Activated CD8-positive, alpha-beta T cell treated with anti-CD3 and anti-CD28 coated beads, Interleukin-2, amount 10 ng/mL, durations not matched to agents 7 days and 5 days (primary cell): ENCODE data around the gene SSX2. TPM values are rescaled to one million over a fixed set of nuclear protein-coding genes. Genes with fewer than 3 reads are reported as not detected.
"Not testable (repeated sequence)": the region's sequence is repeated elsewhere in the genome, so short reads cannot be mapped to it uniquely, and the experiment has no call there.

Experiments
- ATAC-seq: fragments of 150-1000 bp; cut with Tn5 transposase; one replicate; pipeline ENCODE4 v1.10.0; 2021; ENCODE audit warnings: moderate library complexity
- CTCF ChIA-PET: fragments of 350-600 bp; sonication (Branson Sonifier 250); formaldehyde crosslinking; loops from one replicate; lab custom pipeline; 2021; ENCODE audit warnings: antibody characterized with exemption; lab: Charles Lee
- POLR2A ChIA-PET: fragments of 350-600 bp; sonication (Branson Sonifier 250); formaldehyde crosslinking; loops from one replicate; lab custom pipeline; 2021; ENCODE audit warnings: antibody characterized with exemption; lab: Charles Lee
- DNase-seq: peaks from one replicate; pipeline ENCODE4 v3.0.0-alpha.2; 2020
- H3K27ac Mint-ChIP-seq: one replicate; pipeline ENCODE4 v1.8.0; 2021; ENCODE audit warnings: mild to moderate bottlenecking, mixed read lengths
- H3K27me3 Mint-ChIP-seq: one replicate; pipeline ENCODE4 v1.8.0; 2021; ENCODE audit warnings: low read depth, mixed read lengths
- H3K36me3 Mint-ChIP-seq: one replicate; pipeline ENCODE4 v1.8.0; 2021; ENCODE audit warnings: low read depth, mixed read lengths
- H3K4me1 Mint-ChIP-seq: one replicate; pipeline ENCODE4 v1.8.0; 2021; ENCODE audit warnings: low read depth, mixed read lengths
- H3K4me3 Mint-ChIP-seq: one replicate; pipeline ENCODE4 v1.8.0; 2021; ENCODE audit warnings: mild to moderate bottlenecking, mixed read lengths
- H3K9me3 Mint-ChIP-seq: one replicate; pipeline ENCODE4 v1.8.0; 2022; ENCODE audit warnings: mixed read lengths; ENCODE audit not compliant: insufficient read depth
- total RNA-seq, 2 experiments: library from RNA; stranded (reverse); gene quantifications; one replicate each; pipeline ENCODE4 v1.2.3, GENCODE V29; 2021

SSX2 gene, protein sequence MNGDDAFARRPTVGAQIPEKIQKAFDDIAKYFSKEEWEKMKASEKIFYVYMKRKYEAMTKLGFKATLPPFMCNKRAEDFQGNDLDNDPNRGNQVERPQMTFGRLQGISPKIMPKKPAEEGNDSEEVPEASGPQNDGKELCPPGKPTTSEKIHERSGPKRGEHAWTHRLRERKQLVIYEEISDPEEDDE
- total RNA-seq = not detected

DNA sequence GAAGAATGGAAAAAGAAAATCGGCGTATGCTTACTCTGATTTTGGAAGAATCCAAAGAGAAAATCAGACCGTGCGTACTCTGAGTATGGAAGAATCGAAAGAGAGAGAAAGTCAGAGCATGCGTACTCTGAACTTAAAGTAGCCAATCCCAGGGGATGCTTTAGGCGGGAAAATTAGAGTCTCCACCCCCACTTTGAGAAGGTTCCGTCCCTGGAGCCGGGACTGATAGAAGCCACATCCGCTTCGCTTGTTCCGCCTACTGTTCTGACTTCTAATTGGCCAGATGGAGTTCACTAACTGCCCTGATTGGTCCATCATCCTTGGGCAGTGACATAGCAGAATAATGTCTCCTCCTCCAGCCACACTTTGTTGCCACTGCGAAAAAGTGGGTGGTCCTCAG is at the start of gene SSX2:
Gene SSX2, minus strand, starts transcription at position 101 of the 400 bp plus-strand sequence. CDS start 1,429 bp downstream, outside the sequence.
- H3K4me3 Mint-ChIP-seq, H3K27me3 Mint-ChIP-seq, ATAC-seq, H3K4me1 Mint-ChIP-seq, H3K36me3 Mint-ChIP-seq, H3K27ac Mint-ChIP-seq, CTCF ChIA-PET, H3K9me3 Mint-ChIP-seq, DNase-seq, POLR2A ChIA-PET: not testable (repeated sequence)

- H3K36me3 Mint-ChIP-seq, CTCF ChIA-PET, H3K4me1 Mint-ChIP-seq, H3K4me3 Mint-ChIP-seq, H3K9me3 Mint-ChIP-seq, H3K27me3 Mint-ChIP-seq, DNase-seq, ATAC-seq, H3K27ac Mint-ChIP-seq, POLR2A ChIA-PET: not testable (repeated sequence)
Measured at GRCh38 chrX:52750952-52751351, 44.0 kb upstream of the SSX2 start, which contains the start of gene SSX2B. Gene SSX2B (plus strand): TSS chrX:52751252. CDS start chrX:52752681, 1,429 bp downstream.

DNA sequence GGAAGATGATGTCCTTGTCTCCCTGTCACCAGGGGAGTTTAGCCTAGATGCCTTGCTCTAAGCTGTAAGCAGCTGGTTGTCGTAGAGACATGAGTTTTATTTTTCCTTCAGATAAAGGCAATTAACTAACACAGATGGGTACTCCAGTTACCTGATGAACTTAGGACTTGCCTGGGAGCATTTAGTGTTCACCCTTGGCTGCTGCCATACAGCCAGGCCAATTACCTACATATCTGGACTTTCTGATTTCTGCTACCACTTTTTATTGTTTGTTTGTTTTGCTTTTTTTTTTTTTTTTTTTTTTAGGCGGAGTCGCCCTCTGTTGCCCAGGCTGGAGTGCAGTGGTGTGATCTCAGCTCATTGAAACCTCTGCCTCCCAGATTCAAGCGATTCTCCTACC is 14.9 kb downstream of the SSX2 start:
- POLR2A ChIA-PET, H3K4me1 Mint-ChIP-seq, H3K9me3 Mint-ChIP-seq, H3K36me3 Mint-ChIP-seq, H3K4me3 Mint-ChIP-seq, ATAC-seq, H3K27me3 Mint-ChIP-seq, CTCF ChIA-PET, DNase-seq, H3K27ac Mint-ChIP-seq: not testable (repeated sequence)

GRCh38 chrX:52662218-52662617 is 44.8 kb downstream of the SSX2 start:
- DNase-seq, ATAC-seq, H3K4me1 Mint-ChIP-seq, H3K9me3 Mint-ChIP-seq, POLR2A ChIA-PET, H3K27ac Mint-ChIP-seq, H3K4me3 Mint-ChIP-seq, H3K27me3 Mint-ChIP-seq, H3K36me3 Mint-ChIP-seq, CTCF ChIA-PET: not testable (repeated sequence)

DNA sequence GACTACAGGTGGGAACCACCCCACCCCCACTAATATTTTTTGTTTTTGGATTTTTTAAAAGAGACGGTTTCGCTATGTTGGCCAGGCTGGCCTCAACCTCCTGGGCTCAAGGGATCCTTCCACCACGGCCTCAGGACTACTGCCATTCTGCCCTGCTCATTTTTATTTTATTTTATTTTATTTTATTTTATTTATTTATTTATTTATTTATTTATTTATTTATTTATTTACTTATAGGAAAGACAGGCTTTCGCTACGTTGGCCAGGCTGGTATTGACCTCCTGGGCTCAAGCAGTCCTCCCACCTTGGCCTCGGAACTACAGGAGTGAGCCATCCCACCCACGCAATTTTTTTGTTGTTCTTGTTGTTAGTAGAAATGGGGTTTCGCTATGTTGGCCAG is 51.5 kb downstream of the SSX2 start:
- CTCF ChIA-PET, H3K36me3 Mint-ChIP-seq, POLR2A ChIA-PET, H3K4me1 Mint-ChIP-seq, H3K4me3 Mint-ChIP-seq, H3K27ac Mint-ChIP-seq, DNase-seq, H3K9me3 Mint-ChIP-seq, H3K27me3 Mint-ChIP-seq, ATAC-seq: not testable (repeated sequence)

DNA sequence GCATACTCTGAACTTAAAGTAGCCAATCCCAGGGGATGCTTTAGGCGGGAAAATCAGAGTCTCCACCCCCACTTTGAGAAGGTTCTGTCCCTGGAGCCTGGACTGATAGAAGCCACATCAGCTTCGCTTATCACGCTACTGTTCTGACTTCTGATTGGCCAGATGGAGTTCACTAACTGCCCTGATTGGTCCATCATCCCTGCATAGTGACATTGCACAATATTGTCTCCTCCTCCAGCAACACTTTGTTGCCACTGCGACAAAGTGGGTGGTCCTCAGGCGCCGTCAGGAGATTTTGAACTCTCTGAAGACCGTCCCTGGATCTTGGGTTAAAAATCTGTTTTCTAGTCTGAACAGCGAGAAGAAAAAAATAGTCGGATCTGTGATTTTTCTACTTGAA is 52.2 kb downstream of the SSX2 start, which contains the start of gene SSX7:
Gene SSX7, minus strand, starts transcription at position 101 of the 400 bp plus-strand sequence. CDS start 1,428 bp downstream, outside the sequence.
- H3K36me3 Mint-ChIP-seq, POLR2A ChIA-PET, DNase-seq, H3K9me3 Mint-ChIP-seq, H3K27ac Mint-ChIP-seq, CTCF ChIA-PET, H3K4me3 Mint-ChIP-seq, H3K27me3 Mint-ChIP-seq, ATAC-seq, H3K4me1 Mint-ChIP-seq: not testable (repeated sequence)

GRCh38 chrX:52650676-52651075 is 56.3 kb downstream of the SSX2 start:
- ATAC-seq, H3K9me3 Mint-ChIP-seq, H3K27ac Mint-ChIP-seq, H3K4me3 Mint-ChIP-seq, POLR2A ChIA-PET, DNase-seq, H3K4me1 Mint-ChIP-seq, CTCF ChIA-PET, H3K36me3 Mint-ChIP-seq, H3K27me3 Mint-ChIP-seq: not testable (repeated sequence)

- DNase-seq, H3K4me3 Mint-ChIP-seq, H3K36me3 Mint-ChIP-seq, POLR2A ChIA-PET, H3K27me3 Mint-ChIP-seq, H3K27ac Mint-ChIP-seq, H3K9me3 Mint-ChIP-seq, H3K4me1 Mint-ChIP-seq, ATAC-seq, CTCF ChIA-PET: not testable (repeated sequence)
Measured at GRCh38 chrX:52648956-52649355, 58.0 kb downstream of the SSX2 start.

Other genes with a start within 250 kb of the SSX2 start
- not detected for gene XAGE1A, start 211.4 kb downstream of the SSX2 start, total RNA-seq
- gene XAGE1B, start 190.1 kb downstream of the SSX2 start, total RNA-seq = not detected
- not detected for gene SSX7, start 52.3 kb downstream of the SSX2 start, total RNA-seq
- not detected for gene SSX2B, start 44.1 kb upstream of the SSX2 start, total RNA-seq
- not detected for gene SPANXN5, start 90.2 kb upstream of the SSX2 start, total RNA-seq
- not detected for gene XAGE5, start 104.1 kb upstream of the SSX2 start, total RNA-seq
- gene XAGE3, start 160.9 kb upstream of the SSX2 start, total RNA-seq = not detected
- 10 to 100 TPM; 15.4 to 16.3 TPM for gene FAM156B, start 190.2 kb upstream of the SSX2 start, total RNA-seq